Peyer's patch (tissue), 4 donors: ENCODE results near the gene RWDD3. TPM values are rescaled to one million over a fixed set of nuclear protein-coding genes. Genes with fewer than 3 reads are reported as not detected.

Experiments
- DNase-seq, 3 donors: peaks; one replicate each; pipeline ENCODE4 v3.0.0-alpha.2; 2017 to 2019
- H3K27ac ChIP-seq, 4 donors: fragments of 200-600 bp; sonication (generic); one replicate each; pipeline ENCODE4 v1.5.1; 2016 to 2019
- H3K27me3 ChIP-seq, 2 donors: fragments of 200-600 bp; sonication (generic); one replicate each; pipeline ENCODE4 v1.5.1; 2019
- H3K36me3 ChIP-seq, 3 donors: fragments of 200-600 bp; sonication (generic); one replicate each; pipeline ENCODE4 v1.5.1; 2016 to 2019
- H3K4me1 ChIP-seq, 4 donors: fragments of 200-600 bp; sonication (generic); one replicate each; pipeline ENCODE4 v1.5.1; 2016 to 2019
- H3K4me3 ChIP-seq, 4 donors: fragments of 200-600 bp; sonication (generic); 1 replicate in 3 of 4; 2 replicates in 1 of 4; pipeline ENCODE4 v1.5.1; 2016 to 2019; ENCODE audit warnings: mild to moderate bottlenecking in 1 of 4
- H3K9me3 ChIP-seq, 4 donors: fragments of 200-600 bp; sonication (generic); one replicate each; pipeline ENCODE4 v1.5.1; 2016 to 2019; ENCODE audit warnings: mild to moderate bottlenecking in 1 of 4
- CTCF ChIP-seq, 6 experiments: fragments of 450-650 bp in 4 of 6; fragments of 200-600 bp in 2 of 6; sonication (generic) in 1 of 6; IDR thresholded peaks; one replicate each; pipeline ENCODE4 v1.5.1; 2017 to 2019; ENCODE audit warnings: antibody characterized with exemption in 6 of 6, mild to moderate bottlenecking in 3 of 6, moderate library complexity in 1 of 6
- POLR2A ChIP-seq, 2 donors: fragments of 450-650 bp; IDR thresholded peaks; one replicate each; pipeline ENCODE4 v1.5.1; 2017; ENCODE audit warnings: antibody characterized with exemption in 2 of 2, mild to moderate bottlenecking in 2 of 2, moderate library complexity in 2 of 2
- total RNA-seq, 4 donors: library from RNA; depleted of rRNA; stranded (reverse); fragments of >200 nt; gene quantifications; one replicate each; pipeline ENCODE4 v1.1.0, GENCODE V29; 2016

The RWDD3 gene
- total RNA-seq, 4 donors from 2014 or later: 6.7 to 25.6 (median 12.0) TPM

DNA sequence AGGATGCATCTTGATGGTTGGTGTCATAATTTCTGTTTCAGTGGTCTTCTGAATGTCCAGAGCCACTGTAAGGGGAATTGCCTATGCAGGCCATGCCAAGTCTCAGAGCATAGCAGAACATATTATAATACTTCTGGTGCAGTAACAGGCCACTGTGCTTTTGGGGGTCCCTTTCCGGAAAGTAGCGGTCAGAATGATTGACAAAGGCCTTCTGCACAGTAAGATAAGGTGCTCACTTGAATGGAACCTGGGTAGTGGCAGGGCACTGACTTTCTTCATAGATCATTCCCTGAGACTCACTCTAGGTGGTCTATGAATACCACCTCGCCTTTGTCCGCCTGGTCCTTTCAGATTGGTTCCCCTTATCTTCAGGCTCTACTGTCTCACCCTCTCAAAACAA is 28.9 kb downstream of the RWDD3 start:
- Histone ChIP-seq H3K4me1 (no peaks in the 10 kb centered on the region), H3K9me3 (no peaks in the 10 kb centered on the region), H3K4me3 (no peak overlapping the region), H3K27me3 (no peaks in the 10 kb centered on the region), H3K27ac (no peak overlapping the region), H3K36me3 (no peaks in the 10 kb centered on the region)
- no peak for DNase-seq
- no peak for TF ChIP-seq CTCF (IDR thresholded peaks at IDR 0.05)
- no peak for TF ChIP-seq POLR2A (IDR thresholded peaks at IDR 0.05)

GRCh38 chr1:95263450-95263849 is 29.4 kb downstream of the RWDD3 start:
- no peaks in the 10 kb centered on the region for H3K36me3 ChIP-seq
- DNase-seq: no peak
- H3K4me1 ChIP-seq: no peaks in the 10 kb centered on the region
- H3K9me3 ChIP-seq: no peaks in the 10 kb centered on the region
- H3K27ac ChIP-seq: no peak overlapping the region
- TF ChIP-seq POLR2A (IDR thresholded peaks at IDR 0.05) (no peak), CTCF (IDR thresholded peaks at IDR 0.05) (no peak)
- no peaks in the 10 kb centered on the region for H3K27me3 ChIP-seq
- no peak overlapping the region for H3K4me3 ChIP-seq

DNA sequence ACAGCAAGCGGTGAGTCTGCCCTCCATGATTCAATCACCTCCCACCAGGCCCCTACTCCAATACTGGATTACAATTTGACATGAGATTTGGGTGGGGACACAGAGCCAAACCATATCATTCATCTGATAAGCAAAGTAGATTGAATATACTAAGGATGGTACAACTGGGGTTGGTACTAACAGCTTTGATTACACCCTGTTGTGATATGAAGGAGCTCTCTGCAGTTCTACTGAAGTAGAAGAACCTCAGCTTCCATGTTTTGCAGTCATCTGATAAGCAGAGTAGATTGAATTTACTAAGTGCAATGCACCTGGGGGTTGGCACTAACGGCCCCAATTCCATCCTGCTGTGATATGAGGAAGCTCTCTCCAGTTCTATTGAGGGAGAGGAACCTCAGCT is 31.1 kb downstream of the RWDD3 start:
- H3K9me3 ChIP-seq: no peaks in the 10 kb centered on the region
- no peak overlapping the region for H3K4me3 ChIP-seq
- no peaks in the 10 kb centered on the region for H3K27me3 ChIP-seq
- DNase-seq: no peak
- H3K36me3 ChIP-seq: no peaks in the 10 kb centered on the region
- TF ChIP-seq CTCF (IDR thresholded peaks at IDR 0.05): no peak
- no peak for TF ChIP-seq POLR2A (IDR thresholded peaks at IDR 0.05)
- no peaks in the 10 kb centered on the region for H3K4me1 ChIP-seq
- H3K27ac ChIP-seq: no peak overlapping the region

GRCh38 chr1:95276429-95276828 is 42.4 kb downstream of the RWDD3 start:
- TF ChIP-seq CTCF (IDR thresholded peaks at IDR 0.05) (no peak), POLR2A (IDR thresholded peaks at IDR 0.05) (no peak)
- Histone ChIP-seq H3K4me3 (no peak overlapping the region), H3K4me1 (no peaks in the 10 kb centered on the region), H3K27me3 (no peaks in the 10 kb centered on the region), H3K9me3 (no peaks in the 10 kb centered on the region), H3K36me3 (no peaks in the 10 kb centered on the region), H3K27ac (no peak overlapping the region)
- no peak for DNase-seq

DNA sequence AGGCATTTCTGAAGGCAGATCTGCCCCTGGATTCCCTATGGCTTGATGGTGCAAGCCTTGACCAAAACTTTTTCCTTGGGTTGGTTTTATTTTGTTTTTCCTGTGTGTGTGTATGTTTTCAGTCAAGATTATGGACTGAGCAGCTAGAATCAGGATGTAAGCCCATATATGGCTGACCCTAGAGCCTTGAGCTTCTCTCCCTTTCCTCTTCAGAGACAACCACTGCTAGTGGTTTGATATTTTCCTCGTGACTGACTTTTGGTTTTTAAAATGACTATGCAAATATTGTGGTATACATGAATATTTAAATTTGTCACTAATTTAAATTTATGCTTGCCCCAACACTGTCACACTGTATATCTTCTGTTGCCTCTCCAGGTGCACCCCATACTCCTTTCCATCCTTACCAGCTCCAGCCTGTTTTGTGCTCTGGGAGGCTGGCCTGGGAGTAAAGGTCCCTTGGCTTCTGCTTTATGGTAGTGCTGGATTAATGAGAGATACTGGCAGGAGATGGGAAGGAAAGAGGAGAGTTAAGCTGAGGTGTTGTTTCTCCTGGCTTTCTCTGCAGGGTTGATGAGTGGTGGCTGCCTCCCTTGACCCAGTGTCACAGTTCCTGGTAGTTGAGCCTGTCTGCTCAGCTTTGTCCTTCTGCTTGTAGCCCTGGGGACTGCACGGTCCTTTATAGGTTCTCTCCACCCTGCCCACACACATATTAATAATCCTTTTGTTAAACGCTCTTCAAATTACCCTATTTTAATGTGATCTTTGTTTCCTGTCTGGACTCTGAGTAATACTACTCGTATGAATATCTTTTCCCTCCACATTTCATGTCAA is 44.4 kb downstream of the RWDD3 start:
- Histone ChIP-seq H3K27ac (no peak overlapping the region), H3K9me3 (no peaks in the 10 kb centered on the region), H3K36me3 (no peaks in the 10 kb centered on the region), H3K27me3 (no peaks in the 10 kb centered on the region), H3K4me1 (no peaks in the 10 kb centered on the region), H3K4me3 (no peak overlapping the region)
- TF ChIP-seq CTCF (IDR thresholded peaks at IDR 0.05) (no peak), POLR2A (IDR thresholded peaks at IDR 0.05) (no peak)
- no peak for DNase-seq
